ENCODE results near the gene MED27.

DNA sequence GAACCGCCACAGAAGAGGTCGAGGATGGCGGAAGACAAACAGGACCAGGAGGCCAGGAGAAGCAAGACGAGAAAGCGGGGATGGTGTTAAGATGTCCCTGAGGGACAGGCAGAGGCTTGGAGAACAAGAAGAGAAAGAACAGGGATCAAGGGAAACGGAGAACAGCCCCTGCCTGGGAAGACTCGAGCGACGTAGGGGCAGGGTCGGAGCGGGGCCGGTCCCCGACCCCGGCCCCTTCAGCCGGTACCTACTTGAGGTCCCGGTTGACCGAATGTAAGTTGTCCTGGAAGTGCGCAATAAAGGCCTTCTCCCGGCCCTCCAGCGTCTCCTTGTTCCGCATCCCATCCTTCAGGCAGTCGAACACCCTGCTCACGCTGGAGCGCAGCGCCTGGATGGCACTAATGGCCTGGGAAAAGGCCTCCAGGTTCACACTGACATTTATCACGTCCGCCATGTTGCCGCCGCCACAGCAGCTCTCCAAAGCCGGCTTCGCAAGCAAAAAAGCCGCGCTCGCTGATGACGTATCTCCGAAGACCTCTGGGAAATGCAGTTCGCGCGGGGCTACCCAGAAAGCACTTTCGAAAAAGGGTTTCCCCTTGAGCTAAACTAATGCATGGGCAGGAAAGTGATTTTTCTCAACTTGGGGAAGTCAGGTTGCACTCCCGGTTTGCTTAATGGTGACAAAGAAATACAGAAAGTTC lies at the start of gene MED27:
- TF ChIP-seq, protein P1, sequence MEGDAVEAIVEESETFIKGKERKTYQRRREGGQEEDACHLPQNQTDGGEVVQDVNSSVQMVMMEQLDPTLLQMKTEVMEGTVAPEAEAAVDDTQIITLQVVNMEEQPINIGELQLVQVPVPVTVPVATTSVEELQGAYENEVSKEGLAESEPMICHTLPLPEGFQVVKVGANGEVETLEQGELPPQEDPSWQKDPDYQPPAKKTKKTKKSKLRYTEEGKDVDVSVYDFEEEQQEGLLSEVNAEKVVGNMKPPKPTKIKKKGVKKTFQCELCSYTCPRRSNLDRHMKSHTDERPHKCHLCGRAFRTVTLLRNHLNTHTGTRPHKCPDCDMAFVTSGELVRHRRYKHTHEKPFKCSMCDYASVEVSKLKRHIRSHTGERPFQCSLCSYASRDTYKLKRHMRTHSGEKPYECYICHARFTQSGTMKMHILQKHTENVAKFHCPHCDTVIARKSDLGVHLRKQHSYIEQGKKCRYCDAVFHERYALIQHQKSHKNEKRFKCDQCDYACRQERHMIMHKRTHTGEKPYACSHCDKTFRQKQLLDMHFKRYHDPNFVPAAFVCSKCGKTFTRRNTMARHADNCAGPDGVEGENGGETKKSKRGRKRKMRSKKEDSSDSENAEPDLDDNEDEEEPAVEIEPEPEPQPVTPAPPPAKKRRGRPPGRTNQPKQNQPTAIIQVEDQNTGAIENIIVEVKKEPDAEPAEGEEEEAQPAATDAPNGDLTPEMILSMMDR (conservative IDR thresholded peaks at IDR 0.05; ENCODE audit: low read length): no peak
- TF ChIP-seq EZH2phosphoT487 (IDR thresholded peaks at IDR 0.05; ENCODE audit: borderline replicate concordance): no peak
